Fibroblast of lung (primary cell): ENCODE measurements around the gene HMGB3. TPM values are rescaled to one million over a fixed set of nuclear protein-coding genes. Genes with fewer than 3 reads are reported as not detected.

ENCODE experiments used
- DNase-seq, 2 donors: peaks; one replicate each; pipeline versions ENCODE4 v3.0.0 to v3.0.0-alpha.2; 2010; ENCODE audit warnings: low read depth in 2 of 2
- H2AFZ ChIP-seq: 2 replicates; pipeline ENCODE4 v1.5.1; 2012; ENCODE audit warnings: low read length, control low read depth, inconsistent platforms
- H3K27ac ChIP-seq: 2 replicates; pipeline ENCODE4 v1.5.1; 2011; ENCODE audit warnings: low read length, control low read depth; ENCODE audit not compliant: insufficient read depth
- H3K27me3 ChIP-seq: 2 replicates; pipeline ENCODE4 v1.5.1; 2011; ENCODE audit warnings: mild to moderate bottlenecking, low read length; ENCODE audit not compliant: control insufficient read depth, insufficient read depth
- H3K36me3 ChIP-seq: 2 replicates; pipeline ENCODE4 v1.5.1; 2011; ENCODE audit warnings: low read length; ENCODE audit not compliant: control insufficient read depth, insufficient read depth
- H3K4me1 ChIP-seq: 2 replicates; pipeline ENCODE4 v1.5.1; 2011; ENCODE audit warnings: low read length; ENCODE audit not compliant: control insufficient read depth, insufficient read depth; ENCODE audit errors: extremely low read depth
- H3K4me2 ChIP-seq: 2 replicates; pipeline ENCODE4 v1.5.1; 2011; ENCODE audit warnings: low read length, control low read depth; ENCODE audit not compliant: insufficient read depth; ENCODE audit errors: extremely low read depth
- H3K4me3 ChIP-seq, 4 experiments: fragments of 200-600 bp in 1 of 4; sonication (generic) in 1 of 4; replicated peaks in 1 of 4; 2 replicates each; pipeline ENCODE4 v1.5.1; 2011 to 2016; ENCODE audit warnings: low read length in 4 of 4, low read depth in 3 of 4, mild to moderate bottlenecking in 3 of 4, control low read depth in 2 of 4, inconsistent platforms in 1 of 4, mixed read lengths in 1 of 4; ENCODE audit not compliant: insufficient read depth in 1 of 4; ENCODE audit errors: control extremely low read depth in 1 of 4
- H3K79me2 ChIP-seq: 2 replicates; pipeline ENCODE4 v1.5.1; 2012; ENCODE audit warnings: mild to moderate bottlenecking, low read length, inconsistent platforms; ENCODE audit not compliant: control insufficient read depth, insufficient read depth
- H3K9ac ChIP-seq: 2 replicates; pipeline ENCODE4 v1.5.1; 2011; ENCODE audit warnings: mild to moderate bottlenecking, low read length, control low read depth; ENCODE audit not compliant: insufficient read depth
- H3K9me3 ChIP-seq: 2 replicates; pipeline ENCODE4 v1.5.1; 2012; ENCODE audit warnings: low read depth, low read length; ENCODE audit not compliant: control insufficient read depth, insufficient read depth
- H4K20me1 ChIP-seq: 2 replicates; pipeline ENCODE4 v1.5.1; 2011; ENCODE audit warnings: low read length; ENCODE audit not compliant: control insufficient read depth, insufficient read depth; ENCODE audit errors: extremely low read depth
- EZH2 ChIP-seq: IDR thresholded peaks from 2 replicates; pipeline ENCODE4 v1.5.1; 2012; ENCODE audit warnings: low read length, control low read depth, mild to moderate bottlenecking; ENCODE audit errors: missing control alignments
- polyA plus RNA-seq, 2 donors: library from polyadenylated mRNA; depleted of rRNA in 1 of 2; stranded (reverse) in 1 of 2; unstranded in 1 of 2; fragments of >200 nt; gene quantifications; 2 replicates each; pipeline ENCODE4 v1.2.1, GENCODE V29; 2011 to 2012; ENCODE audit warnings: missing spikeins in 1 of 2
- total RNA-seq: library from RNA; depleted of rRNA; stranded (reverse); fragments of >200 nt; gene quantifications from 2 replicates; pipeline ENCODE4 v1.2.1, GENCODE V29; 2014
- TF ChIP-seq, protein P1 (sequence below), 2 donors: IDR thresholded peaks in 1 of 2; conservative IDR thresholded peaks in 1 of 2; 1 replicate in 1 of 2; 2 replicates in 1 of 2; pipeline ENCODE4 v1.5.1; 2011 to 2012; ENCODE audit warnings: low read length in 2 of 2, control low read depth in 1 of 2, inconsistent platforms in 1 of 2, low read depth in 1 of 2, mild to moderate bottlenecking in 1 of 2

The HMGB3 gene
- total and polyA plus RNA-seq, 2 donors (not counting 1 experiment from before 2014, with no cell fraction given): 8.8 to 14.5 TPM

DNA sequence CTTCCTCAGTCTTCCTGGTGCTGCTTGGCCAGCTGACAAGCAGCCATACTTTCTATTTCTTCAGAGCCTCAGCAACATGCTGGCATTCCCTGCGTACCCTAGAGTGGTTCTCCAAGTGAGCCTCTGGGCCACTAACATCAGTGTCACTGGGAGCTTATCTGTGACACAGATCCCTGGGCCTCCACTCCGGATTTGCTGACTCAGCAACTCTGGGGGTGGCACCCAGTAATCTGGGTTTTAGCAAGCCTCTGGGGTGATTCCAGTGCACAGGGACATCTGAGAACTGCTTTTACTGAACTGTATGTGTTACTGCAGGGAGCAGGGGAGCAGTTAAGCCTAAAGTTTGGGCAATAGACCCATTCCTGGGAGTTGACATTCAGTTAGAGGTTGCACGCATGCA lies 28.2 kb upstream of the HMGB3 start:
- DNase-seq: no peak
- Histone ChIP-seq H3K4me3 (no peak overlapping the region), H3K79me2 (no peaks in the 10 kb centered on the region), H3K27me3 (no peaks in the 10 kb centered on the region), H3K4me2 (no peak overlapping the region), H3K4me1 (no peaks in the 10 kb centered on the region), H3K27ac (no peak overlapping the region), H3K9me3 (no peaks in the 10 kb centered on the region), H3K36me3 (no peaks in the 10 kb centered on the region), H3K9ac (no peak overlapping the region), H4K20me1 (no peaks in the 10 kb centered on the region), H2AFZ (no peak overlapping the region)
- TF ChIP-seq, protein P1, sequence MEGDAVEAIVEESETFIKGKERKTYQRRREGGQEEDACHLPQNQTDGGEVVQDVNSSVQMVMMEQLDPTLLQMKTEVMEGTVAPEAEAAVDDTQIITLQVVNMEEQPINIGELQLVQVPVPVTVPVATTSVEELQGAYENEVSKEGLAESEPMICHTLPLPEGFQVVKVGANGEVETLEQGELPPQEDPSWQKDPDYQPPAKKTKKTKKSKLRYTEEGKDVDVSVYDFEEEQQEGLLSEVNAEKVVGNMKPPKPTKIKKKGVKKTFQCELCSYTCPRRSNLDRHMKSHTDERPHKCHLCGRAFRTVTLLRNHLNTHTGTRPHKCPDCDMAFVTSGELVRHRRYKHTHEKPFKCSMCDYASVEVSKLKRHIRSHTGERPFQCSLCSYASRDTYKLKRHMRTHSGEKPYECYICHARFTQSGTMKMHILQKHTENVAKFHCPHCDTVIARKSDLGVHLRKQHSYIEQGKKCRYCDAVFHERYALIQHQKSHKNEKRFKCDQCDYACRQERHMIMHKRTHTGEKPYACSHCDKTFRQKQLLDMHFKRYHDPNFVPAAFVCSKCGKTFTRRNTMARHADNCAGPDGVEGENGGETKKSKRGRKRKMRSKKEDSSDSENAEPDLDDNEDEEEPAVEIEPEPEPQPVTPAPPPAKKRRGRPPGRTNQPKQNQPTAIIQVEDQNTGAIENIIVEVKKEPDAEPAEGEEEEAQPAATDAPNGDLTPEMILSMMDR (conservative IDR thresholded peaks at IDR 0.05 in 1 of 2, IDR thresholded peaks at IDR 0.05 in 1 of 2; ENCODE audit: low read depth in 1 of 2, low read length in 2 of 2): no peak
- no peak for TF ChIP-seq EZH2

DNA sequence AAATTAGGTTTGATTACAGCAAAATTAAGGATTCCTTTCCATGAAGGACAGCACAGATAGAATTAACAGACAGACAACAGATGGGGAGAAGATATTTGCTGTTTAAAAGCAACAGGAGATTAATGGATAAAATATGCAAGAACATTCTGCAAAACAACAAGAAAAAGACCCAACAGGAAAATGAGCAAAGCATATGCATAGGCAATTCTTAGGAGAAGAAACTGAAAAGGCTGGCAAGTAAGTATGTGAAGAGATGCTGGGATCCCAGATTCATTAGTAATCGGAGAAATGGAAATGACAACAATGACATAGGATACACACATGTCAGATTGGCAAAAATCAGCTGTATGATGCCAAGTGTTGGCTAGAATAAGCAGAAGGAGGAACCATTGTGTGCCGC lies 27.5 kb upstream of the HMGB3 start:
- H3K9me3 ChIP-seq: no peaks in the 10 kb centered on the region
- H3K4me2 ChIP-seq: no peak overlapping the region
- TF ChIP-seq, protein P1 (conservative IDR thresholded peaks at IDR 0.05 in 1 of 2, IDR thresholded peaks at IDR 0.05 in 1 of 2; ENCODE audit: low read depth in 1 of 2, low read length in 2 of 2): no peak
- no peak for TF ChIP-seq EZH2
- H3K27ac ChIP-seq: no peak overlapping the region
- no peak overlapping the region for H3K9ac ChIP-seq
- no peak for DNase-seq
- no peaks in the 10 kb centered on the region for H3K4me1 ChIP-seq
- H2AFZ ChIP-seq: no peak overlapping the region
- no peaks in the 10 kb centered on the region for H3K79me2 ChIP-seq
- H4K20me1 ChIP-seq: no peaks in the 10 kb centered on the region
- no peaks in the 10 kb centered on the region for H3K27me3 ChIP-seq
- H3K4me3 ChIP-seq: no peak overlapping the region
- H3K36me3 ChIP-seq: no peaks in the 10 kb centered on the region

DNA sequence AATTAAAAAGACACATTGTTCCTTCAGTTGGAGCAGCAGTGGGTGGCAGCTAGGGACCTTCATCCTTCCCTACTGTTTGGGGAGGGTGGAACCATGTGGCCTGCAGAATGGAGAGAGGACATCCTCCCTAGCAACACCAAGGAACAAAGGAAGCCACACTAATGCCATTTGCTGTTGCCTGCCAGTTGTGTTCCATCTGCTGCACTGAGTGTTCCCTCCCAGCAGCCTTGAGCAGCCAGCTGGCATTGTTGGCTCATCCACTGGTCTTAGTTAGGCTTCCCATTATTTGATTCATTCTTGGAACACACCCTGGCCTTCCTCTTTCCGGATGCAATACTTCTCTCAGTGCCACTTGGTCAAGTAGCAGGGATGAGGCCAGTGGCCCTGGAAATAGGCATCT lies 25.0 kb upstream of the HMGB3 start:
- no peaks in the 10 kb centered on the region for H3K79me2 ChIP-seq
- H3K9ac ChIP-seq: no peak overlapping the region
- no peak for DNase-seq
- no peak overlapping the region for H3K4me3 ChIP-seq
- H3K9me3 ChIP-seq: no peaks in the 10 kb centered on the region
- H3K36me3 ChIP-seq: no peaks in the 10 kb centered on the region
- no peaks in the 10 kb centered on the region for H4K20me1 ChIP-seq
- no peak overlapping the region for H3K27ac ChIP-seq
- no peak for TF ChIP-seq EZH2
- TF ChIP-seq, protein P1 (conservative IDR thresholded peaks at IDR 0.05 in 1 of 2, IDR thresholded peaks at IDR 0.05 in 1 of 2; ENCODE audit: low read depth in 1 of 2, low read length in 2 of 2): no peak
- H3K4me2 ChIP-seq: no peak overlapping the region
- H3K27me3 ChIP-seq: no peaks in the 10 kb centered on the region
- H2AFZ ChIP-seq: no peak overlapping the region
- H3K4me1 ChIP-seq: no peaks in the 10 kb centered on the region
